IPS-18c (cell line): Measurements from ENCODE around the gene GRID2.

Experiments
- H3K4me3 ChIP-seq: 2 replicates; pipeline ENCODE4 v1.7.0; 2013; ENCODE audit warnings: low read depth, mild to moderate bottlenecking, low read length, moderate library complexity; ENCODE audit not compliant: insufficient read depth
- H3K9me3 ChIP-seq: one replicate; pipeline ENCODE4 v1.6.1; 2013; ENCODE audit warnings: mild to moderate bottlenecking, low read length, moderate library complexity; ENCODE audit not compliant: control insufficient read depth, insufficient read depth

The GRID2 gene

GRCh38 chr4:93561842-93562241, 1258.1 kb downstream of the GRID2 start:
- Histone ChIP-seq H3K4me3 (no peak overlapping the region), H3K9me3 (no peaks in the 10 kb centered on the region)

- no peak overlapping the region for H3K4me3 ChIP-seq
- no peaks in the 10 kb centered on the region for H3K9me3 ChIP-seq
Observed at GRCh38 chr4:93568758-93569157, 1265.0 kb downstream of the GRID2 start.

DNA sequence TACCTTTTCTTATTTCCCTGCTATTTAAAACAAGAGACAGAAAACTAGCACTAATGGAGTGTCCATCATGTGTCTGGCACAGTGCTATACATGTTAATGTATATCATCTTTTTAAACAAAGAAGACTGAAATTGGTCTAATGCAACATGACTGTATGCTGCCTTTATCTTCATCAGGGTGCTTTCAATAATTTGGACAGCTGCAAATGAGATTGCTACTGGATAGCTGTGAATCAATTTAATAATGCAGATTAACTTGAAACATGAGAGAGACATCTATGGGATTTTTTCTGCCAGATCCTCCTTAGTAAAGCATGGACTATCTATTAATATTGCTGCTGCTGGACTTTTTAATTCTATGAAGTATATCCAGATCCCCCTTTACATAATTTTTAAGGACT, 1269.5 kb downstream of the GRID2 start:
- Histone ChIP-seq H3K9me3 (no peaks in the 10 kb centered on the region), H3K4me3 (no peak overlapping the region)

- Histone ChIP-seq H3K4me3 (no peak overlapping the region), H3K9me3 (peaks cover 2% of the 10 kb centered on the region)
Observed at GRCh38 chr4:93578942-93579341, 1275.2 kb downstream of the GRID2 start.

- Histone ChIP-seq H3K9me3 (no peaks in the 10 kb centered on the region), H3K4me3 (no peak overlapping the region)
Observed at GRCh38 chr4:93605163-93605562, 1301.4 kb downstream of the GRID2 start.

GRCh38 chr4:93617606-93618005, 1313.8 kb downstream of the GRID2 start:
- Histone ChIP-seq H3K9me3 (no peaks in the 10 kb centered on the region), H3K4me3 (no peak overlapping the region)

DNA sequence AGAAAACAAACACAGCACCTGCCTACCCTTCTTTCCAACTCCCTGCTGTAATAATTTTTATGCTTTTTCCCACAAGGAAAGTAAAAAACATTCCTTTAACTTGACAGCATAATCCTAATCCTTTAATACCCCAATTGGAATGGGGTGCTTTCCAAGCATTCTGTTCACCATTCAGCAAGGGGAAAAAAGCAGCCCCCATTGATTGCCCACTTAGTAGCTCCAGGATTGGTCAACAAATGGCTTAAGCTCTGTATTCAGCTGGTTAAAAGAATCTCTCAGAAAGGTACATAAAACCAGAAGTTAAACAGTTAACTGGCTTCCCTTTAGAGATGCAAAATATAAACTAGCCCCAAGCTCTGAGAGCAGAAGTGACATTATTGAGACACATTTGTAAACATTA, 1330.0 kb downstream of the GRID2 start:
- H3K4me3 ChIP-seq = no peak overlapping the region
- H3K9me3 ChIP-seq = no peaks in the 10 kb centered on the region

DNA sequence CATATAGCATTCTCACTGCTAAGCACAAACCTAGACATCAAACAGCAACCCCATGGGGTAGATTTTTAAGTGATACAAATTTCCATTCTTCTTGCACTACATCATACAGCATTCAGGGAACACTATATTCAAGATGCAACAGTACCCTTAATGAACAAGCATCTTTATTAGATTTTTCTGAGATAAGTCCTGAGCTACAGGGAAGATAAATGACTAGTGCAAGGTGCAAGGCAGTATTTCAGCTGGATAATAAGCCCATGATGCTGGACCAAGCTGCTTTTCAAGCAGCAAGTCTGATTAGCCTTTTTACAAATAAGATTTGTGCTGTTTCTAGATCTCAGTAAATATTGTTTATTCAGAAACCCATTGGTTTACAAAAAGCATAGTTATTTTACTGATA, 1332.2 kb downstream of the GRID2 start:
- no peak overlapping the region for H3K4me3 ChIP-seq
- no peaks in the 10 kb centered on the region for H3K9me3 ChIP-seq

- Histone ChIP-seq H3K4me3 (no peak overlapping the region), H3K9me3 (no peaks in the 10 kb centered on the region)
Observed at GRCh38 chr4:93645120-93645519, 1341.4 kb downstream of the GRID2 start.

- no peaks in the 10 kb centered on the region for H3K9me3 ChIP-seq
- no peak overlapping the region for H3K4me3 ChIP-seq
Observed at GRCh38 chr4:93646233-93646930, 1342.6 kb downstream of the GRID2 start.

DNA sequence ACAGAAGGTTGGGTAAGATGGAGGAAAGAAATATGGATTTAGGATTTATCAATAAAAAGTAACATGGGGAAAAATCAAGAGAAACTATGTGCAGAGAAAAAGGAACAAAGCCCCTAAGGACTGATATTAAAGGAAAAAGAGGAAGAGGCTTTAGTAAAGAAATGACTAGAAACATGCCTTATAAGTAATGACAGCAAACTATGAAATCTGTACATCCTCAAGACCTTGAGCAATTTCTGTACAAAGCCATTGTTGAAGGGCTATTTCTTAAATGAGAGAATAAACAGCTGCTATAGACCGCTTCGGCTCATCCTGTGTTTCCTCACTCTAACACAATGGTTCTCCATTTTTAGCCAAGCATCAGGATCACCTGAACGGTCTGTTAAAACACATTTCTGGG, 1344.5 kb downstream of the GRID2 start:
- Histone ChIP-seq H3K9me3 (no peaks in the 10 kb centered on the region), H3K4me3 (no peak overlapping the region)

DNA sequence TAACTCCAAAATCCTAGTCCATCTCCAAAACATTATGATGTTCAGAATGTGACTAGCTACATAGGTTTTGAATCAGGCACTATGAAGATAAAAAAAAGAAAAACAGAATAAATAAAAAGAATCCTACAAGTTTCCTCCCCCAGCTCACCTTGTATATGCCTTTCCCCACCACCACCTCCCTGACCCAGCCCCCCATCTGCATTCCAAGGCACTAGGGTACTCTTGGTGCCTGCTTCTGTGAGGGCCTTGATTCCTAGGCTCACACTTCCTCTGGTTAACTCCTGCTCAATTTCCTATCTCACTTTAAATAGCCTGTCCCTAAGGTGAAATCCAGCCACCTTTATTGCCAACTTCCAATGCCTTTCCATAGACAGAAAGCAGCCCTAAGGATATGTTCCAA, 1346.1 kb downstream of the GRID2 start:
- Histone ChIP-seq H3K4me3 (no peak overlapping the region), H3K9me3 (no peaks in the 10 kb centered on the region)

DNA sequence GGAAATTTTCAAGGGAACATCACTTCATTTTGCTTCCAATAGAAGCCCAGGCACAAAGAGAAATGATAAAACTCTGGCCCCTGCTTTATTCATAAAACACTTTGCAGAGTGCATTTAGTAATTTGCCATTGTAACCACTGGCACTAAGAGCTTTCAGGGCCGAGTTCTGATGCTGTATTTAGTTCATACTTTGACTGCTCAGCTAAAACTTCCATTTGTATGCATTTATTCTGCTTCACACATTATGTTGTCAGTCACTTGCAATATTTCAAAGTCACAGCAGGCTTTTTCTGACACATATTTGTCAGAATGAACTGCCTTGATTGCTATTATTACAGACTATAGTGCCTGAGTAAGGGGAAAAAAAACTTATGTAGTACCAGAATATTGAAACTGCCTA, 1350.4 kb downstream of the GRID2 start:
- no peak overlapping the region for H3K4me3 ChIP-seq
- H3K9me3 ChIP-seq = no peaks in the 10 kb centered on the region

DNA sequence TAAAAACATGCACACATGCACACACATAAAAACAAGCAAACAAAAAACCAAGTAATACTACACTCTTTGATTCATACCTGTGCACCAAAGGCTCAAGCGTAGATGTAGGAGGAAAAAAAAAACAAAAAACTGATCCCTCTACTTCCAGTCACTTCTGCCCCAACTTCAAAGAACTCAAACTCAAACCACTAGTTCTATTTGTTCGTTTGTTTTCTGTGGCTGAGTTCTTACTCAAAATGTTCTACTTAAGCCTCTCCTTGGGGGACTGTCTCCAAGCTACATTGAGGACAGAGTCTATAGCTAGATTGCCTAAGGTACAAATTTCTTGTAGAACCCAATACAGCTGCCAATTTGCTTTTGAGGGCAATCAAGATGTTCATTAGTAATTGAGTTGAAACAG, 1353.8 kb downstream of the GRID2 start:
- no peaks in the 10 kb centered on the region for H3K9me3 ChIP-seq
- H3K4me3 ChIP-seq = no peak overlapping the region

DNA sequence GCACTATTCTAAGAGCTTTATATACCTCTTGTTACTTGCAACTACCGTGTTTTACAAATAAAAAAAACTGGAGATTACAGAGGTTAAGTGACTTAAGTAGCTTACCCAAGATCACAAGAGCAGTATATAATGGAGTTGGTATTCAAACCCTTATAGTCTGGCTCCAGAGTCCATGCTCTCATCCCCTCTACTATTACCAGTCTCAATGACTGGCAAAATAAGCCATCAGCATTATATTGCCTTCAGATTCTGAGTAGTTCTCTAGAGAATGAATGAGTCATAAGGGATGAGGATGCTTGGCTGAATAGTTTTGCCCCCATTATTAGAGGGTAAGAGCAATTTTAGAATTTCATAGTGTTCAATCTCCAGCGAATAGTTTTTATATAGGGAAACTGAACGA, 1354.7 kb downstream of the GRID2 start:
- Histone ChIP-seq H3K4me3 (no peak overlapping the region), H3K9me3 (no peaks in the 10 kb centered on the region)

GRCh38 chr4:93659629-93660028, 1355.9 kb downstream of the GRID2 start:
- H3K9me3 ChIP-seq = no peaks in the 10 kb centered on the region
- no peak overlapping the region for H3K4me3 ChIP-seq

DNA sequence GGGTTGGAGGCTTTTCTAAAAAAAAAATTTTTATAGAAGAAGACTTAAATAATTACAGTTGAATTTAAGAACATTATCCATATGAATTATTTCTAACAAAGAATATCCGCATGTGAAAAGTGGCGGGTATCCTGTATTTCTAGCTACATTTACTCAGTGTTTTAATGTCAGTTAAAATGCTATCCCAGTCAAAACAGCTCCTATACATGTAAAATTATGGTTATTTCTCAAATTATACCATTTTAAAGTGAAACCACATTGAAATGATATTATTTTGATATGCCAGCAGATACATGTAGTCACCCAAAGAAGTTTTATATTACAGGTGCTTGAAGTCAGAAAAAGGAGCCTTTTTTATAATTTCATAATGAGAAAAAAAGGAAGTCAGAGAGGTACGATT, 1356.3 kb downstream of the GRID2 start:
- H3K9me3 ChIP-seq = no peaks in the 10 kb centered on the region

DNA sequence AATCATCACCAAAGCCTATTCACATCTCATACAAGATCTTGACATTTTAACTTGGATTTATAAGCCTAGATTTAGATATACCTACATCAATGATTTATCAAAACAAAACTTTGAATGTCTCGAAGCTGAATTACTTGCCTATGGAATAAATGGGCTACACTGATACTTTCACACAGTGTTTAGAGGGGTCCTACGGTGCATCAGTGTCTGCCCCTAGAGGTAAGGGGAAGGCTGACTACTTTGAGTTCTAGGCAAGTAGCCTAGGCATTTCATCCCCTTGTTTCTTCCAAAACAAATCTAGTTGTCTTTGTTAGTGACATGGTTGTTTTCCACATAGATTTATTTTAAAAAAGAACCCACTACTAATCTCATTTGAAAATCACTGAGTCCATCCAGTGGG, 1366.7 kb downstream of the GRID2 start:
- Histone ChIP-seq H3K4me3 (no peak overlapping the region), H3K9me3 (no peaks in the 10 kb centered on the region)

More for the DNA sequence above, 1356.3 kb downstream of the GRID2 start:
- H3K4me3 ChIP-seq = no peak overlapping the region

DNA sequence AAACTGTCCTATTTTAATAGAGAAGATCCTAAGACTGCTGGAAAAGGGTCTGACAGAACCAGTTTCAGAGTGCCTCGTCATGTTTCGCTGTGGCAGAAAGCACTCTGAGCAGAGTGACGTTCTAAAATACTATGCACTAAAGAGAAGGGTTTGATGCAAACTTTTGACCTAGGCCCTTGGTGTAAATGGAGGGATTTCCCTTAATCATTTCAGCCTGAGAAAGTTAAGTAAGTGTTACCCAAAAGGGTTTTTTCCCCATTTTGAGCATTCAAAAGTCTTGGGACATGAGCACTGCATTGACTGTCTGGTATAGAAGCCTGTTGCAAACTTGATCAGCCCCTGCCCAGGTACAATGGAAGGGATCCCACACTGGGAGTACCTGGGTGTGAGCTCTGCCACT, 1367.3 kb downstream of the GRID2 start:
- no peak overlapping the region for H3K4me3 ChIP-seq
- H3K9me3 ChIP-seq = no peaks in the 10 kb centered on the region
